Natural killer cell treated with Interleukin-12 subunit alpha and Interleukin-12 subunit beta and Interleukin-15 and Interleukin-18, amount 100 ng/mL, for 72 hours (primary cell): Measurements from ENCODE around the gene FADS6. TPM values are rescaled to one million over a fixed set of nuclear protein-coding genes. Genes with fewer than 3 reads are reported as not detected.
A peak's percentile ranks its signal among the peaks of the same experiment; 100 is the strongest.

Experiments
- ATAC-seq, 2 donors: fragments of 150-1000 bp; cut with Tn5 transposase in 1 of 2; sonication (Bioruptor Pico), chemical (Tn5 transposase) in 1 of 2; 2 replicates each; pipeline ENCODE4 v1.10.0; 2021
- DNase-seq: peaks from one replicate; pipeline ENCODE4 v3.0.0; 2022; ENCODE audit warnings: low spot score
- H3K27ac Mint-ChIP-seq, 2 donors: 1 replicate in 1 of 2; 2 replicates in 1 of 2; pipeline ENCODE4 v1.8.0; 2022; ENCODE audit warnings: mixed read lengths in 2 of 2, mild to moderate bottlenecking in 1 of 2, moderate library complexity in 1 of 2
- H3K27me3 Mint-ChIP-seq, 2 donors: 1 replicate in 1 of 2; 2 replicates in 1 of 2; pipeline ENCODE4 v1.8.0; 2022; ENCODE audit warnings: mixed read lengths in 2 of 2
- H3K36me3 Mint-ChIP-seq: one replicate; pipeline ENCODE4 v1.8.0; 2022; ENCODE audit warnings: mixed read lengths
- H3K4me1 Mint-ChIP-seq, 2 donors: 1 replicate in 1 of 2; 2 replicates in 1 of 2; pipeline ENCODE4 v1.8.0; 2022; ENCODE audit warnings: low read depth in 2 of 2, mixed read lengths in 2 of 2, mild to moderate bottlenecking in 1 of 2
- H3K4me3 Mint-ChIP-seq: one replicate; pipeline ENCODE4 v1.8.0; 2022; ENCODE audit warnings: mixed read lengths
- H3K9me3 Mint-ChIP-seq: 2 replicates; pipeline ENCODE4 v1.8.0; 2022; ENCODE audit warnings: mixed read lengths
- total RNA-seq, 2 donors: library from RNA; stranded (reverse); gene quantifications; one replicate each; pipeline ENCODE4 v1.2.3, GENCODE V29; 2022

FADS6 gene
- total RNA-seq = not detected

- ATAC-seq = no peak
- Mint-ChIP-seq H3K9me3 (no peaks in the 10 kb centered on the region), H3K27me3 (peaks cover 22 to 24% of the 10 kb centered on the region in 2 donors), H3K27ac (no peak within 1 kb of the TSS), H3K4me1 (peaks cover 0 to 3% of the 10 kb centered on the region in 2 donors), H3K4me3 (no peak within 1 kb of the TSS), H3K36me3 (no peaks in the 10 kb centered on the region)
- no peak for DNase-seq
These were observed at the start of gene FADS6 for GRCh38 chr17:74892974-74893911. Gene FADS6 (minus strand): TSS chr17:74893633. CDS start chr17:74893595, 38 bp downstream.

- Mint-ChIP-seq H3K36me3 (no peaks in the 10 kb centered on the region), H3K9me3 (no peaks in the 10 kb centered on the region), H3K27ac (no peak overlapping the region), H3K4me1 (no peaks in the 10 kb centered on the region), H3K27me3 (peaks cover 35 to 46% of the 10 kb centered on the region in 2 donors), H3K4me3 (no peak overlapping the region)
- no peak for ATAC-seq
- no peak for DNase-seq
These were observed 47.8 kb upstream of the FADS6 start for GRCh38 chr17:74941128-74941725.

GRCh38 chr17:74939534-74939933 lies 46.1 kb upstream of the FADS6 start:
- Mint-ChIP-seq H3K27me3 (peaks cover 35 to 48% of the 10 kb centered on the region in 2 donors), H3K9me3 (no peaks in the 10 kb centered on the region), H3K27ac (no peak overlapping the region), H3K36me3 (no peaks in the 10 kb centered on the region), H3K4me1 (no peaks in the 10 kb centered on the region), H3K4me3 (no peak overlapping the region)
- ATAC-seq = no peak
- DNase-seq = no peak

- Mint-ChIP-seq H3K4me3 (no peak overlapping the region), H3K9me3 (no peaks in the 10 kb centered on the region), H3K27me3 (peaks cover 36 to 48% of the 10 kb centered on the region in 2 donors), H3K36me3 (no peaks in the 10 kb centered on the region), H3K27ac (no peak overlapping the region), H3K4me1 (no peaks in the 10 kb centered on the region)
- DNase-seq (no peak), ATAC-seq (no peak)
These were observed 44.9 kb upstream of the FADS6 start for GRCh38 chr17:74938194-74938950.

- no peaks in the 10 kb centered on the region for H3K4me1 Mint-ChIP-seq
- no peak overlapping the region for H3K4me3 Mint-ChIP-seq
- H3K27ac Mint-ChIP-seq = no peak overlapping the region
- no peaks in the 10 kb centered on the region for H3K36me3 Mint-ChIP-seq
- DNase-seq (no peak), ATAC-seq (no peak)
- H3K9me3 Mint-ChIP-seq = no peaks in the 10 kb centered on the region
- peaks cover 36 to 46% of the 10 kb centered on the region in 2 donors for H3K27me3 Mint-ChIP-seq
These were observed 43.9 kb upstream of the FADS6 start for GRCh38 chr17:74937064-74938051.

- no peak overlapping the region for H3K27ac Mint-ChIP-seq
These were observed 43.0 kb upstream of the FADS6 start for GRCh38 chr17:74936470-74936799.

GRCh38 chr17:74935585-74936469 lies 42.4 kb upstream of the FADS6 start, which contains the start of gene OTOP3:
Gene OTOP3 (plus strand): TSS chr17:74935898. CDS start chr17:74935922, 24 bp downstream.
- no peaks in the 10 kb centered on the region for H3K36me3 Mint-ChIP-seq
- DNase-seq (no peak), ATAC-seq (no peak)
- H3K27ac Mint-ChIP-seq = no peak within 1 kb of the TSS
- peaks cover 43 to 50% of the 10 kb centered on the region in 2 donors for H3K27me3 Mint-ChIP-seq
- no peak within 1 kb of the TSS for H3K4me3 Mint-ChIP-seq
- H3K9me3 Mint-ChIP-seq = no peaks in the 10 kb centered on the region
- peaks cover 0 to 4% of the 10 kb centered on the region in 2 donors for H3K4me1 Mint-ChIP-seq

More at GRCh38 chr17:74936470-74936799, 43.0 kb upstream of the FADS6 start:
- no peaks in the 10 kb centered on the region for H3K36me3 Mint-ChIP-seq
- no peak for DNase-seq
- no peaks in the 10 kb centered on the region for H3K4me1 Mint-ChIP-seq
- H3K27me3 Mint-ChIP-seq = peaks cover 37 to 46% of the 10 kb centered on the region in 2 donors
- H3K9me3 Mint-ChIP-seq = no peaks in the 10 kb centered on the region
- no peak for ATAC-seq
- no peak overlapping the region for H3K4me3 Mint-ChIP-seq

GRCh38 chr17:74935048-74935447 lies 41.6 kb upstream of the FADS6 start:
- H3K4me1 Mint-ChIP-seq = peaks cover 0 to 4% of the 10 kb centered on the region in 2 donors
- DNase-seq (no peak), ATAC-seq (no peak)
- no peak overlapping the region for H3K4me3 Mint-ChIP-seq
- no peak overlapping the region for H3K27ac Mint-ChIP-seq
- H3K9me3 Mint-ChIP-seq = no peaks in the 10 kb centered on the region
- peaks cover 48 to 54% of the 10 kb centered on the region in 2 donors for H3K27me3 Mint-ChIP-seq
- no peaks in the 10 kb centered on the region for H3K36me3 Mint-ChIP-seq

GRCh38 chr17:74930535-74931036 lies 37.2 kb upstream of the FADS6 start:
- ATAC-seq (peak in 1 of 2 donors; percentile 15), DNase-seq (no peak)
- H3K4me1 Mint-ChIP-seq = peaks cover 0 to 4% of the 10 kb centered on the region in 2 donors
- no peaks in the 10 kb centered on the region for H3K36me3 Mint-ChIP-seq
- H3K4me3 Mint-ChIP-seq = no peak overlapping the region
- peak overlapping the region in 1 of 2 donors; percentile 59 for H3K27ac Mint-ChIP-seq
- no peaks in the 10 kb centered on the region for H3K9me3 Mint-ChIP-seq
- H3K27me3 Mint-ChIP-seq = peaks cover 36 to 39% of the 10 kb centered on the region in 2 donors

GRCh38 chr17:74928786-74929185 lies 35.4 kb upstream of the FADS6 start:
- no peaks in the 10 kb centered on the region for H3K36me3 Mint-ChIP-seq
- no peak overlapping the region for H3K27ac Mint-ChIP-seq
- DNase-seq (no peak), ATAC-seq (no peak)
- H3K9me3 Mint-ChIP-seq = no peaks in the 10 kb centered on the region
- no peak overlapping the region for H3K4me3 Mint-ChIP-seq
- peaks cover 2 to 4% of the 10 kb centered on the region in 2 donors for H3K4me1 Mint-ChIP-seq
- H3K27me3 Mint-ChIP-seq = peaks cover 34 to 47% of the 10 kb centered on the region in 2 donors

GRCh38 chr17:74925242-74925641 lies 31.8 kb upstream of the FADS6 start:
- Mint-ChIP-seq H3K4me3 (no peak overlapping the region), H3K27me3 (peaks cover 23 to 34% of the 10 kb centered on the region in 2 donors), H3K27ac (no peak overlapping the region), H3K36me3 (no peaks in the 10 kb centered on the region), H3K4me1 (peaks cover 0 to 5% of the 10 kb centered on the region in 2 donors), H3K9me3 (no peaks in the 10 kb centered on the region)
- DNase-seq = no peak
- no peak for ATAC-seq
